ENCODE data around the gene TBL3.
"Not testable (repeated sequence)": the region's sequence is repeated elsewhere in the genome, so short reads cannot be mapped to it uniquely, and the experiment has no call there.

The TBL3 gene

GRCh38 chr16:1971796-1972489, at the start of gene TBL3:
TSS of gene TBL3 (plus strand) at chr16:1972053. CDS start at chr16:1972165, 112 bp downstream.
- peak; percentile 95 to 96 for DNase-seq

- no peak for DNase-seq
These were observed 49.5 kb upstream of the TBL3 start for GRCh38 chr16:1922357-1922756.

- DNase-seq = peak; percentile 17 to 40
These were observed 48.4 kb upstream of the TBL3 start for GRCh38 chr16:1923299-1924034.

- no peak for DNase-seq
These were observed 47.8 kb upstream of the TBL3 start for GRCh38 chr16:1924095-1924494.

- DNase-seq = no peak
These were observed 45.6 kb upstream of the TBL3 start for GRCh38 chr16:1926271-1926670.

- peak; percentile 16 to 33 for DNase-seq
These were observed 42.7 kb upstream of the TBL3 start for GRCh38 chr16:1929105-1929504.

- DNase-seq = peak; percentile 92
These were observed 42.1 kb upstream of the TBL3 start for GRCh38 chr16:1929578-1930337.

GRCh38 chr16:1930338-1930720, 41.5 kb upstream of the TBL3 start:
- no peak for DNase-seq

GRCh38 chr16:1932050-1933028, 39.5 kb upstream of the TBL3 start:
- DNase-seq = no peak

GRCh38 chr16:1933097-1933661, 38.7 kb upstream of the TBL3 start:
- no peak for DNase-seq

- DNase-seq = no peak
These were observed 34.8 kb upstream of the TBL3 start for GRCh38 chr16:1936945-1937479.

GRCh38 chr16:1938316-1938715, 33.5 kb upstream of the TBL3 start:
- no peak for DNase-seq

GRCh38 chr16:1938910-1939309, 32.9 kb upstream of the TBL3 start:
- DNase-seq = no peak

- not testable (repeated sequence) for DNase-seq
These were observed 32.0 kb upstream of the TBL3 start for GRCh38 chr16:1939833-1940232.

GRCh38 chr16:1940273-1941161, 31.3 kb upstream of the TBL3 start:
- DNase-seq = no peak

- DNase-seq = no peak
These were observed 30.4 kb upstream of the TBL3 start for GRCh38 chr16:1941162-1942046.

- peak in 1 of 2 experiments; percentile 36 for DNase-seq
These were observed 29.6 kb upstream of the TBL3 start for GRCh38 chr16:1942047-1942809.

GRCh38 chr16:1942810-1943726, 28.8 kb upstream of the TBL3 start, which contains the start of gene MSRB1:
TSS of gene MSRB1 (minus strand) at chr16:1943199. CDS start at chr16:1943156, 43 bp downstream.
- peak; percentile 100 for DNase-seq

Data from activated CD4-positive, alpha-beta T cell treated with anti-CD3 and anti-CD28 coated beads, Interleukin-2, amount 50 U/mL, for 48 hours (primary cell).